GM19467 (cell line): ENCODE measurements around the gene EFNA3.

ENCODE experiments used
- ATAC-seq: cut with Tn5 transposase; IDR thresholded peaks from one replicate; pipeline ENCODE4 v1.9.1; 2021; ENCODE audit warnings: mild to moderate bottlenecking, moderate library complexity; ENCODE audit not compliant: unreplicated experiment

Gene EFNA3

DNA sequence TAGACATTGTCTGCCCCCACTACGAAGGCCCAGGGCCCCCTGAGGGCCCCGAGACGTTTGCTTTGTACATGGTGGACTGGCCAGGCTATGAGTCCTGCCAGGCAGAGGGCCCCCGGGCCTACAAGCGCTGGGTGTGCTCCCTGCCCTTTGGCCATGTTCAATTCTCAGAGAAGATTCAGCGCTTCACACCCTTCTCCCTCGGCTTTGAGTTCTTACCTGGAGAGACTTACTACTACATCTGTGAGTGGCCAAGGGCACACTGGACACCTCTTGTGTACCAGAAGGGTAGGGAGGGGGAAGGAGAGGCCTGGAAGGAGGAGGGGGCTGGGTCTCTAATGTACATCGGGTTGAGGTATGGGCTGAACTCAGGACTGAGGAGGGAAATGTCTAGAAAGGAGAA is 11.9 kb upstream of the EFNA3 start:
- no peak for ATAC-seq

DNA sequence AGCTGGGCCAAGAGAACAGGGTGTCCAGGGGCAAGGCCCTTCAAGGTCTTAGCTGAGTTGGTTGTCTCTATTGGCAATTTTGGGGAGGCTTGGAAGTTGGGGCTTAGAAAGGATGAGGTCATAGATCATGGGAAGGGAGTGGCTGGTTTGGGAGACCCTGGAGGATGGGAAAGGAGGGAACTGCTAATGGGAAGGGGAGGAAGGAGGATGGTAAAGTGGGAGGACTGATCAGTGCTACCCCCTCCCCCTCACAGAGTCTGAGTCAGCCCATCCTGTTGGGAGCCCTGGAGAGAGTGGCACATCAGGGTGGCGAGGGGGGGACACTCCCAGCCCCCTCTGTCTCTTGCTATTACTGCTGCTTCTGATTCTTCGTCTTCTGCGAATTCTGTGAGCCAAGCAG is 10.0 kb upstream of the EFNA3 start:
- no peak for ATAC-seq

DNA sequence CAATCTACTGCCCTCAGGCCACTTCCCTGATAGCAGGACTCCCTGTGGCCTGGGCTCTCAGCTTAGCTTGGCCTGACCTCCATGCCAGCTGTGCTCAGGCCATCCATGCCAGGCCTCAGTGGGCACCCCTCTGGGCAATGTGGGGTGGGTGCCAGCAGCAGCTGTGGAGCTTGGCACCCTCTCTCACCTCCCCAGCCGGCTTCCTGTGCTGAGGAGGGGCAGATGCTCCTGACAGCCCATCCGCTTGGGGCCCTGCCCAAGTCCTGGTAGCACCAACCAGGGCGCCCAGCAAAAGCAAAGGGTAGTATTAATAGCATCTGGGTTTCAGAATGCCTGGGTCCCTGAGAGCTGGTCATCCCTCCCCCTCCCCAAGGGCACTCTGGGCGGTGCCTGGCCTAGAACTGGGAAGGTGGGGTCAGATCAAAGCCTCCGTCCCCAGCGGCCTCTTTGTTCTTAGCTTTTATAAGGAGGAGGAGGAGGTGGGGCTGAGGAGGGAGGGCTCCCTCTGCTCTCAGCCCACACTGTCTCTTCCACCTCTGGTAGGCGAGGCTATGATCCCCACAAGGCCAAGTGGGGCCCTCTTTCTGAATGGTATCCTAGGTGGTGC is 9.0 kb upstream of the EFNA3 start:
- ATAC-seq, result no peak

DNA sequence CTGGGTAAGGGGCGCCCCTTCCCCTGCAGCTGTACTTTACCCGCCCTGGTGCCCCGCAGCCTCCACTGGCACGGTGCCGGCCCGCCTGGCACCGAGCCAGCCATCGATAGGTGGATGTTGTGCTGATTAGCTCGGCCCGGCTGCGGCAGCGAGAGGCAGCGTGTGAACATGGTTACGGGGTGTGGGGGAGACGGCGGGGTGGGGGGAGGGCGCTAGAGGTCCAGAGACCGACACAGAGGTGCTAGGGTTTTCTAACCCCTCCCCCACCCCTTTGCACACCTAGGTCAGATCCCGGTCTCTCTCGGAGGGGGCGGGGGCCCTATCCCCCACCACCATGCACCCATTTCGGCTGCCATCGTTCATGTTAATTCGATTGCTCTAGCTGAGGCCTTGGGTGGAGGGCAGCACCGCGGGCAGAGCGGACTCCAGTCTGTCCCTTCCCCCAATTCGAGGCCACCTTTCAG is 8.4 kb upstream of the EFNA3 start:
- no peak for ATAC-seq

DNA sequence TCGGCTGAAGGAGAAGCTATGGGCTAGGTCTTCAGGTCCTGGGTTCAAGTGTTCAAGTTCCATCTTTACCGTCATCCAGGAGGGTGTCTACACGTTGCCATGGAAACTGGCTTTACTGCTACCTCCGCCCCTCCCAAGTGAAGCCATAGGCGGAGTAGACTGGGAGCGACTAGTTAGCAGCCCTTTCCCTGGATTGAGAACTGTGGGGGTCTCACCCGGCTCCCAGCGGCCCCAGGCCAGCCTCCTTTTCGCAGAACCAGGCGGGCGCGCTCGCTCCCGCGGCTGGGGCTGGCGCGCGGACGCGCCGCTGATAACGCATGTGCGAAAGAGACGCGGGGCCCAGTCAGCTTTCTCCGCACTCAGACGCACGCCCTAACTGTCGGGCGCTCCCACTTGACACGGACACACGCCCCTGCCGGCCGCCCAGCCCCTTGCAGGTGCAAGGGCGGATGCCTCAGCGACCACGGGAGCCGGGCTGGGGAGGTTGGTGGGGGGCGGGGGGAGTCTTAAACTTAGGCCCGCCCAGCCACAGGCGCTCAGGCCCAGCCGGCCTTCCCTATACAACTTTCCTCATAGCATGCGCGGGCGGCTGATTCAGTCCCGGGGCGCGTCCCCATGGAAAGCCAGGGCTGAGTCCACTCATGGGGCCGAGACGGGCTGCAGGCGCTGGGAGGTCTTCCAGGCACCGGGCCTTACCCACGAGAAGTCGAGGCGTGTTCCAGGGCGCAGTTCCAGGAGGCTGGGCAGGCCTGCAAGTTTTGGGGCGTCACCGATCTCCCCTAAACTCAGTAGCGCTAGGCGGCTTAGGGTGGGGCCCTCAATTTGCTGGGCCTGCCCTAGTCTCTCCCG is 7.7 kb upstream of the EFNA3 start:
- ATAC-seq, result no peak

DNA sequence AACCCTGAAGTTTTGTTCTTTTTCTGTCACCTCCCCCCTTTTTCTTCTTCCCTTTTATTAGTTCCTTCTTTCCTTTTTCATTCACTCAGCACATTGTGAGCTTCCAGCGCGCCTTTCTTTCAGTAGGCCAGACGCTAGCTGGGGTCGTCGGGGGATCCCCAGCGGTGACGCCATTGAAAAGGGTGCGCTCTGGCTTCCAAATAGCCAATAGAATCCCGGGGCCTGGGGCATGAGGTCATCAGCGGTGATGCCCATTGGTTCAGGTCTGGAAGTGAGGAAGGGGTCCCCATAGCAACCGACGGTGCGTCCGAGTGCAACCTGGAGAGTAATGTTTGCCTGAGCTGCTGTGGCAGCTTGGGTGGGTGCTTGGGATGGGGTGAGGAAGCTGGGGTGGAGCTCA is 6.9 kb upstream of the EFNA3 start:
- no peak for ATAC-seq

DNA sequence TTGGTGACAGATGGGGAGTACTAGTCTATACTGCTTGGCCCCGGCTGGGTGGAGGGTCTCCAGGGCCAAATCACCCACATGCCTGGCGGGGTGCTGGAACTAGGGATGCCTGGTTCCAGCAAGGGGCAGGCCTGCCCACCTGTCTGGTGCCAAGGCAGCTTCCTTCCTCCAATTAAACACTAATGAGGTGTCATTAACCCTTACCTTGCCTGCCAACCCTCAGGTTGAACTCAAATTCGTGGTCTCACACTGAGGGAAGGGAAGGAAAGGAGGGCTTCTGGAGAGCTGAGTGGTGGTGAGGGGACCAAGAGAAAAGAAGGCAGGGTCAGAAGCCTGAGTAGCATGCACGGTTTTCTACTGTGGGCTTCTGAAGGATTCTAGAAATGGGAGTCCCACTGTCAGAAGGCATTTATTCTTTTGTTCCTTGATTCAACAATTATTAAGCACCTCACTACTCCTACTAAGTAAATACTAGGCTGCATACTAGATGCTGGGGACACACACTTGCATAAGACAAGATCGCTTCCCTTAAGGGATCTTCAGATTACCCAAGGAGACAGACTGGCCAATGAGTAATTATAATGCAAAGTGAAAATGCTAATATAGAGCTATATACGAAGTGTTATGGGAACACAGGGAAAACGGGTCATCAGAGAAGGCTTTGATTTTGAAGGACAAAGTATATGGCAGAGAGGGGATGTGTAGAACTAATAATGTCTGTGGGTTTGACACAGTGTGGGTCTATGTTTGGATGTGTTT is 5.9 kb upstream of the EFNA3 start:
- ATAC-seq, result no peak

DNA sequence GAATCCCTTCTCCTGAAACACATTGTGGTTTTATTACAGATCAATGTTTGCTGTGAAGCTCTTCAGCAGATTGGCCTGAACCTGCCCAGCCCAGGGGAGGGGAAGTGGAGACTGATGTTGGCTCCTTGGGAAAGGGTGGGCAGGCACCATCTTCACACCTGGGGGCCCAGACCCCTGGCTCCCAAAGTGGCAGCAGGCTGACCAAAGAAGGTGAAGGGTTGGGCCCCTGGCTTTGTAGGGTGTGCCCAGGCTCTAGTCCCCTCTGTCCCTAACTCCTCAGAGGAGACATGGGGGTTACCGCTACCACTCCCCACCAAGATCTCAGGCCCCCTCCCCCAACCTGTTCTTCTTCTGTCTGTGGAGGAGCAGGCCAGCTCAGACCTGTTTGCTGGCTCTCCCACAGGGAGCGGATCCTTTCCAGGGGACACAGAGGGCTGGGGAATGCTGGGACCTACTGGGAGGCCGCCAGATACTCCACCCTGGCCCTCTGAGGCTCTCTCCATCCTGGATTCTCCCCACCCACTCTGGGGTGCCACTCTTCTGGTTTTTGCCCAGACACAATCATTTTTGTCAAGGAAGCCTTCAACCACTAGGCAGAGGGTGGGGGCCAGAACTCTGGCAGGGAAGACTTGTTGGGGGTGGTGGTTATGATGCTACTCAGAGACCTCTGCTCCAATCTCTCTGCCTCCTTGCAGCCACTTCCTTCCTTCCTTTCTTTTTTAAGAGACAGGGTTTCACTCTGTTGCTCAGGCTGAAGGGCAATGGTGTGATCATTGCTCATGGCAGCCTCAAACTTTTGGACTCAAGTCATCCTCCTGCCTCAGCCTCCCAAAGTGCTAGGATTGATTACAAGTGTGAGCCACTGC is 5.0 kb upstream of the EFNA3 start:
- no peak for ATAC-seq

DNA sequence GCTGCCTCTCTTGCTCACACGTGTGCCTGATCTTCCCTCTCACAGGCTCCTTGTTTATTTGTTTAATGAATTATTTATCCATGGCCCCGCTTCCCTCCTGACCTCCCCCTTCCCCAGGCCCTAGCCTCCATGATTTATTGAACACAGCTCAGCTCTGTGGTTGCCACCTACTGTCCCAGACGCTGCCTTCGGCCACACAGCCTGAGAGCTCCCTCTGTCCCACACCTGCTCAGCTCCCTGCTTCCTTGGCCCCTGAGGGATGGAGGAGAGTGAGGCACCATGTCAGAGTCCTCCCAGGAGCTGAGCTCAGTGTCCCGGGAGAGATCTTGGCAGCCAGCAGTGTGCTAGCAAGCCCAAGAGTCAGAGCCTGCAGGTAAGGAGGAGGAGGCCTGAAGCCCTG is 3.1 kb upstream of the EFNA3 start:
- ATAC-seq, result no peak

DNA sequence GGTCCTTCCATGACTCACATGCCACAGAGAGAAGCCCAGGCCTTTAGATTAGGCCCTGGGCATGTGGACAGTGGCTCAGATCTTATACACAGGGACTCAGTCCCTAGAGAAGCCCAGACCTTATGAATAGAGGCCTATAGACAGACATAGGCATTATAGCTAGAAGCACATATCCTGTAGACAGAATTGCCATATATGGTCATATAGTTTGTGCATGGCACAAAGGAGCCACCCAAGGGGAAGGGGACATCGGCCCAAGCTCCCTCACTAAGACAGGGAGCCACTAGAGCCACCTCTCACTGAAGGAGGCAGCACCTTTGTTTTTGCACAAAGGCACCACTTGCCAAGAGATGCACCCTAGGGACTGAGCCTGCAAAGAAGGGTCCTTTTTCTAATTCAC is 2.3 kb upstream of the EFNA3 start:
- no peak for ATAC-seq

DNA sequence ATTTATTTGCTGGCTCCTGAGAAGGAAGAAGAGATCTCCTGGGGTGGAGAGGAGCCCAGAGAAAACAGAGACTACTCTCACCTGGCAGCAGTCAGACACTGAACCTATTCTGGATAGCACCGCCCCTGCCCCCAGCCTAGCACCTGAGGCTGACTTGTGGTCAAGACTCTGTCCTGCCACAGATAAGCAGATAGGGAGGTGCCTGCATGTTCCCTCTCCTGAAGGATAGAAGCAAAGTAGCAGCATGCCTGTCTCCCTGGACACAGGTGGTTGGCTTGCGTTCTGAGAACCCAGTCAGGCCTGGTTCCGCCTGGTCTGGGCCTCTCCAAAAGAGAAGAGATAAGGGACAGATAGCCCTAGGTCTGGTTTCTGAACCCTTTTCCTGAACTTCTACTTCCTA is 1.3 kb upstream of the EFNA3 start:
- no peak for ATAC-seq

DNA sequence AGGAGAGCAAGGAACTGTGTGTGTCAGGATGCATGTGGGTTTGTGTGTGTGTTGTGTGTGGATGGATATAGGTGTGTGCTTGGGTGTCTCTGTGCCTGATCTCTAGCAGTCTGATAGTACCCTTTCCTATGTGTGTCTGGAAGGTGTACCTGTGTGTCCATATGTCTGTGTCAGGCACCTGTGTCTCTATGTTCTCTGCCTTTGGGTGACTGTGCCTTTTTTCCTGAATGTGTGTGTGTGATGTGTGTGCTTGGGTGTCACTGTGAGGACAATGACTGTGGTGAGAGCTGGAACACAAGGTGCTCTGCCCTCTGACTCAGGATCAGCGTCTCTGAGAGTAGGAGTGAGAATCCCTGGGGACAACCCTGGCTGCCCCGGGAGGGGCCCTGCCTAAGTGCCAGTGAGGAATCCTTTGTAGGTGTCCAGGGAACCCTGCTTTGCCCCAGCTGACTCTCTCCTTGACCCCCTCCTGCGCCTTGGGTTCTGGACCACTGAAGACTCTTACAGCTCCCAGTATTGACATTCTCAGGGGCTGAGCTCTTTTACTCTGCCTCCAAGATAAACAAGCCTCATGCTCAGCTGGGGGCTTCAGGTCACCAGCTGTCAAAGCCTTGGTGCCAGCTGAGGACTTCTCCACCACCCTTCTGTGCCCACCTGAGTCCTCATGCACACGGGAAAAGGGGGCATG is 735 bp upstream of the EFNA3 start:
- no peak for ATAC-seq

DNA sequence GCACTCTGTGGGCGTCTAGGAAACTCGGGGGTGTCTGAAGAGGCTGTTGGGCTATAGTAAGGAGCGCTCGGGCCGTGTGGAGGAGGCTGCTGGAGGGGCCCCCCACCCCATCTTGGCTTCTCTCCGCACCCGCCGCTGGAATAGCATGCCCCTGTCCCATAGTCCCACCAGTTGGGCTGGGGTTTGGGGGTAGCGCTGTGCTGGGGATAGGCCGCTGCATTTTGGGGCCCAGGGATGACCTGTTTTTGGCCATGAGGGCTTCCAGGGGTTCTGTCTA is 511 bp downstream of the EFNA3 start:
- ATAC-seq, result no peak

DNA sequence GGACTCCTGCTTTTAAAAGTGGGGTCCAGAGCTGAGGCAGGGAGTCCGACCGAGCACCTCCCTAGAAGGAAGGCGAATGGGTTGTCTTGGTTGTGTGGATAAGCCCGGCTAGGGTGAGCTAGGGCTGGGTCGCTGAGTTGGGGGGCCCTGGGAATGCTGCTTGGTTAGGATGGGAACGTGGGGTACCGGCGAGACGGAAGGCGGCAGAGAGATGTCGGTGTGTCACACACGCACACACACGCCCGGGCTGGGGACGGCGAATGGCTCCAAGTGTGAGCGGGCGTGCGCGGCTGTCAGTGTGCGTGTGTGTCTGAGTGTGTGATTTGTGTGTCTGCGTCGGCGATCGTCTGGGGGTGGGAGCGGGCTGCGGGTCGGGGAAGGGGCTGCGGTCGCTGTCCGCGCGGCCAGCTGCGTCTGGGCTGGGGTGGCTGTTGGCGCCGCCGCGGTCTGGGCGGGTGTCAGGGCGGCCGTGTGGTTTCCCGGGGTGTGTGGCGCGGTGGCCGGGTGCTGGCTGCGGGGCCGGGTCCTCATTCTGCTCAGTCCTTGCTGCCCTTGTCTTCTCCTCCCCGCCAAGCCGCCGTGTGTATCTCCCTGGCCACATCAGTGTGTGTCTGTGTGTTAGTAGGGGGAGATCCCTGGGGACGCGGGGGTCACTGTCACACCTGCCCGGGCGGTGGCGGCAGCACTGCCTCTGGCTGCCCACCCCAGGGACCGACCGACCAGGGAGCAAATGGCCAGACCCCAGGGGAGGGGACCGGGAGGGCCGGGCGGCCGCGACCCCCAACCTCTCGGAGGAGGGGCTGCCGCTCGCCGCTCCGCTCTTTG is 1.1 kb downstream of the EFNA3 start:
- ATAC-seq, result no peak

DNA sequence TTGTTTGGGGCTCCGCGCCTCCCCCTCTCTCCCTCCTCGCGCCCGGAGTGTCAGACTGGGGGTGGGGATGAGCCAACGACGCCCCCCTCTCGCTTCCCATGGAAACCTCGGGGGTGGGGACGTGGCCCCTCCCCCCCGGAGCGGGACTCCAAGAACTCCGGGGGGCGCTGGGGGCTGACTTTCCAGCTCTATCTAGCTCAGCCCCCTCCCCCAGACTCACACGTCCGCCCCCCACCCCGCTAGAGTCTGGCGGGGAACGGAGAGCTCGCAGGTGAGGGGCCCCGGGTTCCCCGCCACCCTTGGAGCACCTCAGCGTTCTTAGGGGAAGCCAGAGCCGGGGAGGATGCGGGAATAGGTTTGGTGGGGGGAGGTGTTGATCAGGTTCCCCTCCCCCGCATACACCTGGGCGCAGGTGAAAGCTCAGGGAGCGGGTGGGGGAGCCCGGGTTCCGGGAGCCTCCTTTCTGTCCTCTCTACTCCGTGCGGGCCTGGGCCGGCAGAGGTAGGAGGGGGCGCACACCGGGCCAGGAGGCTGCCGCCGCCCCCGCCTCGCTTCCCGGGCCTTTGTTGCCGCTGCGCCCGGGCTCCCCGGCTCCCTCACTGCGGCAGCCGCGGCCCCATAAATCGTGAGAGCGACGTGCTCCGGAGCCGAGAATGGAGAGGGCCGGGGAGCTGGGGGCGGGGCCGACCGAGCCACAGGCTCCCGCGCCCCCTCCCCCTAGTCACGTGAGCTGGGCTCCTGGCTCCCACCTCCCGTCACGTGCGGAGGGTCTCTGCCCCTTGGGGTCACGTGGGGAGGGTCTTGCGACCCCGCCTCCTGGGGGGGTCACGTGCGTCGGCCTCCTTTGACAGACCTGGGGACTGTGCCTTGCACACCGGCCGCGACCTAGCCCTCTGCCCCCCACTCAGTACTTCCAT is 1.9 kb downstream of the EFNA3 start:
- no peak for ATAC-seq

DNA sequence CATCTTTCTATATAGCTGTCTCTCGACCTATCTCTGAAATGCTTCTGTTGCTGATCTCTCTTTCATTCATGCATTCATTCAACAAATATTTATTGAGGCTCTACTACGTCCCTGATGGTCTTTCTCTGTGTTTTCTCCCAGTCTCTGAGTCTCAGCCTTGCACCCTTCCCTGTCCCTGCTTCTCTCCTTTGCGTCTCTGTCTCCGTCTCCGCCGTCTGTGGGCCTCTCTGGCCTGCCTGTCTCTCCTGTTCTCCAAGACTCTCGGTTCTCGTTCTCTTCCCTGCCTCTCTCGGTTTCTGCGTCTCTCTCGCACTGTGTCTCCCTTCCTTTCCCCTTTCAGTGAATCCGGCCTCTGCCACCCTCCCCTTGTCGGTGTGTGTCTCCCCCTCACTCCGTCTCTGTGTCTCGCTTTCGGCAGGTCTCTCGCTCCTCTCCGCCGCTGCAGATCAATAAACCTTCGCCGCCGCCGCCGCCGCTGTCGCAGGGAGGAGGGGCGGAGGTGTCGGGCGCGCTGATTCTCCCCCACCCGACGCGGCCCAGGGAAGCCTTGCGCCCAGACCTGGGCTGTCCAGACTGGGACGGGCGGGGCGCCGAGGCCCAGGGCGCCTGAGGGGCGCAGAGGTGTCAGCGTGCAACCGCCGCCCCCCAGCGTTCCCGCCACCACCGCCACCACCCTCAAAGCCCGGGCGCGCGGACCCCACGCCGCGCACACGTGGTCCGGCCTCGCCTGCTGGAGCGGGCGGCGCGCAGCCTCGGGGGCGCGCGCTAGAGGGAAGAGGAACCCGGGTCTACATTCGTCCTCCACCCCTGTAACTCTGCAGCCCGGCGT is 3.0 kb downstream of the EFNA3 start:
- ATAC-seq, result no peak

DNA sequence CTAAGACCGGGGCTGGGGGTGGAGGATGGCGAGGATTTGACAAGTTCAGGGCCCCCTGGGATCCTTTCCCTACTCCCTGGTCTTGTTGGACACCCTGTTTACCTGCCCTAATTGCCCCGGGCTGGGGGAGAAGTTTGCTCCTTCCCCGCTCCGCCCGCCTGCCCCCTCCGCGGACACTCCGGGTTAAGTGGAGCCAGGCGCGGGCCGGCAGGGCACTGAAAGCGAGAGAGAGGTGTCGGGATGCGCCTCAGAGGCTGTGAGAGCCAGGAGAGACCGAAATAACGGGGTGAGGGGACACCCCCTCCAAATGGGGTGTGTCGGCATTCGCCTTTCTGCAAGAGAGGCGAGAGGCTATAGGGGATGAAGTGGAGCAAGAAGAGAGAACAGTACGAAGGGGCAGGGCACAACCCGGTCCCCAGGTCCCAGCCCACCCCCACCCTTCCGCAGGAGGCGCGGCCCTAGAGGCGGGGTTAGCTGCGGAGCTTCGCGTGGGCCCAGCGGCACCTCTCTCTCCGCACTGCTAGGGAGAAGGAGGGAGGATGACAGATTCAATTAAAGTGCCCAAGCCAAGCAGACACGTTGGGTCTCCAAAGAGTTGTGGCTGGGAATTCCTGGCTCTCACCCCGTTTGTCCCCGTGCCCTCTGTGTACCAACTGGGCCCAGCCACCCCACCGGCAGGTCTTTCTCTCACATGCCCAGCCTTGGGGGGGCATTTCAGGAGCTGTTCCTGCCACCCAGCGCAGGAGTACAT is 3.8 kb downstream of the EFNA3 start:
- ATAC-seq, result no peak
